Measurements from ENCODE around the gene CCDC12. TPM values are rescaled to one million over a fixed set of nuclear protein-coding genes. Genes with fewer than 3 reads are reported as not detected.

CCDC12 gene
- total and polyA plus RNA-seq, 3 donors from 2014 or later: 43.3 to 66.6 (median 59.6) TPM

DNA sequence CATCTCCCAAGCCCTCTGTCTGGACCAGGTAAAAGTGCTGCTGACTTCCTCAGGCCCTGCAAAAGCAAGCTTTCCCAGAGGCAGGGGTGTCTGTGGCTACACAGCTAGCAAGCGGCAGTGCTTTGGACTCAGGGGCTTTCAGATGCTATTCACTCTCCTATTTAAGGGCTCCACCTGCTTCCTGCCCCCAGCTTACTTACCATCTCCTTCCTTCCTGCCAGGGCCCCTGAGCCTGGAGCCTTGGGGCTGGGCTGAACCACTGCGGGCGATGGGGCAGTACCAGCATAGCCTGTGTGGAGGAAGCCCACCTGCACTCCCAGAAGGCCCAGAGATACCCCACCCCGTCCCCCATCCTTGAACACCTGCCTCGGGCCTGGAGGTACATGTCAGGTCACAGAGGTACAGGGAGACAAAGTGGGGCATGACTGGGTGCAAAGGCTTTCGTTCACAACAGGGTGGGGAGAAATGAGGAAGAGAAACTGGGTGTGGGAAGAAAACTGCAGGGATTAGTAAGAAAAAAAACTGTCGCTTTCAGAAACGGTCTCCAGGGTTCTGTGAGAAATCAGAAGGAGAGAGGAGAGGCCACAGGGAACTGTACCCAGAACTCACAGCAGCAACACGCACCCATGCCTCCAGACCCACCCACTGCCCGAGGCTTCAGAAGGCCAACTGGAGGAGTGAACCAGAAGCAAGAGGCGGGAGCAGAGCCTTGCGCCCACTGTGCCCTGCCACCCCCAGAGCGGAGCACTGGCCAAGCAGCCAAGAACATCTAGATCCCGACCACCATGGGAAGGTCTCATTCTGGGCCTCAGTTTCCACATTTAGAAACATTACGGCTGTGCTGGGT, 49.5 kb downstream of the CCDC12 start:
- no peaks in the 10 kb centered on the region for H3K9me3 ChIP-seq
- no peak overlapping the region for H3K4me3 ChIP-seq
- DNase-seq: peak; percentile 46
- peaks cover 38% of the 10 kb centered on the region for H3K4me1 ChIP-seq
- no peaks in the 10 kb centered on the region for H3K36me3 ChIP-seq (ENCODE audit: low read depth, missing control alignments)
- peak overlapping the region in 1 of 2 donors; percentile 30 for H3K27ac ChIP-seq
- TF ChIP-seq, protein P1, sequence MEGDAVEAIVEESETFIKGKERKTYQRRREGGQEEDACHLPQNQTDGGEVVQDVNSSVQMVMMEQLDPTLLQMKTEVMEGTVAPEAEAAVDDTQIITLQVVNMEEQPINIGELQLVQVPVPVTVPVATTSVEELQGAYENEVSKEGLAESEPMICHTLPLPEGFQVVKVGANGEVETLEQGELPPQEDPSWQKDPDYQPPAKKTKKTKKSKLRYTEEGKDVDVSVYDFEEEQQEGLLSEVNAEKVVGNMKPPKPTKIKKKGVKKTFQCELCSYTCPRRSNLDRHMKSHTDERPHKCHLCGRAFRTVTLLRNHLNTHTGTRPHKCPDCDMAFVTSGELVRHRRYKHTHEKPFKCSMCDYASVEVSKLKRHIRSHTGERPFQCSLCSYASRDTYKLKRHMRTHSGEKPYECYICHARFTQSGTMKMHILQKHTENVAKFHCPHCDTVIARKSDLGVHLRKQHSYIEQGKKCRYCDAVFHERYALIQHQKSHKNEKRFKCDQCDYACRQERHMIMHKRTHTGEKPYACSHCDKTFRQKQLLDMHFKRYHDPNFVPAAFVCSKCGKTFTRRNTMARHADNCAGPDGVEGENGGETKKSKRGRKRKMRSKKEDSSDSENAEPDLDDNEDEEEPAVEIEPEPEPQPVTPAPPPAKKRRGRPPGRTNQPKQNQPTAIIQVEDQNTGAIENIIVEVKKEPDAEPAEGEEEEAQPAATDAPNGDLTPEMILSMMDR (IDR thresholded peaks at IDR 0.05): no peak
- no peak for TF ChIP-seq POLR2A (IDR thresholded peaks at IDR 0.05)
- no peaks in the 10 kb centered on the region for H3K27me3 ChIP-seq
- intact Hi-C loops (cut with DNase I; ENCODE audit: low total_unique reads): no loop called here
- 81 to 83% methylated on average over 14 to 15 of the region's 15 CpGs for WGBS, 2 donors

DNA sequence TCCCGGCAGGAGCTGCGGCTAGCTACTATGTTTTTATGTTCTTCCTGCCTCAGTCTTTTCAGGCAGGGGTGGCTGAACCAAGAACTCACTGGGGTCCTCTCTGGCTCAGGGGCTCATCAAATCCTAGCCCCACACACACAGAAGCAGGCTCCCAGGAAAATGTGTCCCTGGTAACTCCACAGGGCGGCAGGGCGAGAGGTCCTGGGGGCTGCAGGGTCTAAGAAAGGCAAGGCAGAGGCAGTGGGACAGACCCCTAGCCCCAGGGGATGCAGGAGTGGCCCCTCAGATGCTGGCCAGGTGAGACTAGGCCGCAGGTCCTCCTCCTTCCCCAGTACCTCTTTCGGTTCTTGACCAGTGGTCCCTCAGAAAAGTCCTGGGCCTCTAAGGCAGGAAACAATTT, 50.1 kb downstream of the CCDC12 start:
- intact Hi-C loops (cut with DNase I; ENCODE audit: low total_unique reads): no loop called here

DNA sequence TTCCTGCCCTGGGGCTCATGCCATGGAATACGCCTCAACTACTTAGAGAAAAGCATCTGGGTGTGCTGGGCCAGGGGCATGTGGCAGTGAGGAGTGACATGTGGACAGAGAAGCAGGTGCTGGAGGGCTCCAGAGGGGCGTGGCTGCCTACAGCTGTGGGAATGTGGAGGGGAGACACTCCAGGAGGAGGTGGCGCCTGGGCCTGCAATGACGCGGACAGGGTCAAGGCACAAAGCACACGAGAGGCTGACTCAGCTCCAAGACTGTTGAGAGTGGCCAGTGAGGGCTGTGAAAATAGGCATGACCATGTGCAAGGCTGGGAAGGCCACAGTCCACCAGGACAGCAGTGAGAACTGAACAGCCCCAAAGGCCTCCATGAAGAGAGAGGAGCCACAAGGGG, 50.5 kb downstream of the CCDC12 start:
- TF ChIP-seq POLR2A (IDR thresholded peaks at IDR 0.05): no peak
- TF ChIP-seq, protein P1 (IDR thresholded peaks at IDR 0.05): no peak
- no peaks in the 10 kb centered on the region for H3K27me3 ChIP-seq
- no peaks in the 10 kb centered on the region for H3K9me3 ChIP-seq
- WGBS, 2 donors: 53 to 55% methylated on average over 6 of the region's 6 CpGs
- peaks cover 27% of the 10 kb centered on the region for H3K4me1 ChIP-seq
- H3K27ac ChIP-seq: peak overlapping the region in 1 of 2 donors; percentile 30
- intact Hi-C loops (cut with DNase I; ENCODE audit: low total_unique reads): no loop called here
- H3K4me3 ChIP-seq: no peak overlapping the region
- H3K36me3 ChIP-seq (ENCODE audit: low read depth, missing control alignments): no peaks in the 10 kb centered on the region
- no peak for DNase-seq

More for the DNA sequence above, 50.1 kb downstream of the CCDC12 start:
- Histone ChIP-seq H3K36me3 (ENCODE audit: low read depth, missing control alignments) (no peaks in the 10 kb centered on the region), H3K4me1 (peaks cover 31% of the 10 kb centered on the region), H3K9me3 (no peaks in the 10 kb centered on the region), H3K27me3 (no peaks in the 10 kb centered on the region), H3K27ac (peak overlapping the region in 1 of 2 donors; percentile 30), H3K4me3 (no peak overlapping the region)
- DNase-seq: no peak
- TF ChIP-seq, protein P1 (IDR thresholded peaks at IDR 0.05): no peak
- TF ChIP-seq POLR2A (IDR thresholded peaks at IDR 0.05): no peak
- WGBS, 2 donors: 82 to 88% methylated on average over 3 to 6 of the region's 6 CpGs

DNA sequence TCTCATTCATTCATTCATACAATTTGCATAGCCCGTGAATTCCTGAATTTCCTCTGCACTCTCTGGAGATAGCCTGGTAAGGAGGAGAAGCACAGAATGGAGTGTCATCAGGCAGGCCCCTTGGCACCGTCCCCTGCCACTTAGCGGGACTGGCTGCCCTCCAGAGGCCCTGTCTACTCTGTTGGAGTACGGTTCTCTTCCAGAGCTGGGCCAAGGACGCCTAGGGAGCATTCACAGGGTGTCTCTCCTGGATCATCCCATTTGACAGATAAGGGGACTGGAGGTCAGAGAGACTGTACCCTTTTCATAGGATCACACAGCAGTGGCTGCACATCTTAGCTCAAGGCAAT, 51.0 kb downstream of the CCDC12 start:
- 53 to 55% methylated on average over 5 of the region's 5 CpGs for WGBS, 2 donors

More for the DNA sequence above, 51.0 kb downstream of the CCDC12 start:
- no peak overlapping the region for H3K27ac ChIP-seq
- peaks cover 23% of the 10 kb centered on the region for H3K4me1 ChIP-seq
- intact Hi-C loops (cut with DNase I; ENCODE audit: low total_unique reads): no loop called here
- no peak for TF ChIP-seq POLR2A (IDR thresholded peaks at IDR 0.05)
- TF ChIP-seq, protein P1 (IDR thresholded peaks at IDR 0.05): no peak
- H3K9me3 ChIP-seq: no peaks in the 10 kb centered on the region
- no peak overlapping the region for H3K4me3 ChIP-seq
- H3K27me3 ChIP-seq: no peaks in the 10 kb centered on the region
- DNase-seq: peak; percentile 61
- no peaks in the 10 kb centered on the region for H3K36me3 ChIP-seq (ENCODE audit: low read depth, missing control alignments)
